ENCODE measurements around the gene ADH5.

GRCh38 chr4:99061048-99061700, 27.4 kb downstream of the ADH5 start:
- no peak for TF ChIP-seq EZH2 (IDR thresholded peaks at IDR 0.05; ENCODE audit: insufficient read depth, poor library complexity, severe bottlenecking)
- TF ChIP-seq EZH2phosphoT487 (IDR thresholded peaks at IDR 0.05; ENCODE audit: insufficient read depth, low read depth), result no peak

Measured in GM23248 (cell line).